HepG2 (cell line): ENCODE measurements around the gene IDH3A. TPM values are rescaled to one million over a fixed set of nuclear protein-coding genes. Genes with fewer than 3 reads are reported as not detected.

ENCODE experiments used
- CHCHD3 ChIP-seq: sonication (generic); formaldehyde crosslinking; IDR thresholded peaks from 2 replicates; pipeline ENCODE4 v1.8.0; 2022; ENCODE audit warnings: mild to moderate bottlenecking, missing genetic modification reagents, moderate library complexity
- EED ChIP-seq: sonication (generic); formaldehyde crosslinking; IDR thresholded peaks from 2 replicates; pipeline ENCODE4 v1.5.0; 2020; ENCODE audit warnings: mild to moderate bottlenecking, missing genetic modification reagents
- FOXC1 ChIP-seq: sonication (generic); formaldehyde crosslinking; IDR thresholded peaks from 2 replicates; pipeline ENCODE4 v1.8.0; 2022; ENCODE audit warnings: mild to moderate bottlenecking, missing genetic modification reagents, borderline replicate concordance
- FOXK2 ChIP-seq: fragments of 450-650 bp; IDR thresholded peaks from 2 replicates; pipeline ENCODE4 v1.6.1; 2016
- KMT2B ChIP-seq: IDR thresholded peaks from 2 replicates; pipeline ENCODE4 v1.6.1; 2016; ENCODE audit warnings: missing genetic modification reagents, missing compliant biosample characterization
- MTERF4 ChIP-seq: sonication (generic); formaldehyde crosslinking; IDR thresholded peaks from 2 replicates; pipeline ENCODE4 v1.8.0; 2023; ENCODE audit warnings: mild to moderate bottlenecking, missing genetic modification reagents
- MTF2 ChIP-seq: sonication (generic); formaldehyde crosslinking; IDR thresholded peaks from 2 replicates; pipeline ENCODE4 v1.5.0; 2020; ENCODE audit warnings: missing genetic modification reagents, borderline replicate concordance
- RARA ChIP-seq: IDR thresholded peaks from 2 replicates; pipeline ENCODE4 v1.6.1; 2016; ENCODE audit warnings: missing genetic modification reagents, missing compliant biosample characterization
- RNF2 ChIP-seq: fragments of 450-650 bp; conservative IDR thresholded peaks from 2 replicates; pipeline ENCODE4 v1.6.1; 2016; ENCODE audit warnings: low read depth
- RXRA ChIP-seq: sonication (generic); formaldehyde crosslinking; IDR thresholded peaks from 2 replicates; pipeline ENCODE4 v1.5.1; 2020; ENCODE audit warnings: missing genetic modification reagents
- SMAD1 ChIP-seq: sonication (generic); formaldehyde crosslinking; IDR thresholded peaks from 2 replicates; pipeline ENCODE4 v1.4.0; 2020; ENCODE audit warnings: missing genetic modification reagents, low read depth, mild to moderate bottlenecking, borderline replicate concordance
- SSRP1 ChIP-seq: IDR thresholded peaks from 2 replicates; pipeline ENCODE4 v1.6.1; 2016; ENCODE audit warnings: control low read depth
- TBL1XR1 ChIP-seq: fragments of 150-350 bp; IDR thresholded peaks from 2 replicates; pipeline ENCODE4 v1.6.1; 2014; ENCODE audit warnings: borderline replicate concordance, low read length; ENCODE audit not compliant: partially characterized antibody
- TBX2 ChIP-seq: sonication (generic); formaldehyde crosslinking; IDR thresholded peaks from 2 replicates; pipeline ENCODE4 v1.5.0; 2020; ENCODE audit warnings: missing genetic modification reagents, mild to moderate bottlenecking, borderline replicate concordance
- ZBTB10 ChIP-seq: sonication (generic); formaldehyde crosslinking; IDR thresholded peaks from 2 replicates; pipeline ENCODE4 v1.4.0; 2020; ENCODE audit warnings: missing genetic modification reagents, borderline replicate concordance
- ZFAT ChIP-seq: sonication (generic); formaldehyde crosslinking; conservative IDR thresholded peaks from 2 replicates; pipeline ENCODE4 v1.8.1; 2023; ENCODE audit warnings: missing genetic modification reagents, inconsistent platforms
- ZFX ChIP-seq: sonication (generic); formaldehyde crosslinking; IDR thresholded peaks from 2 replicates; pipeline ENCODE4 v1.4.0; 2020; ENCODE audit warnings: mild to moderate bottlenecking, low read depth, missing genetic modification reagents, moderate library complexity
- ZNF101 ChIP-seq: sonication (generic); formaldehyde crosslinking; IDR thresholded peaks from 2 replicates; pipeline ENCODE4 v1.4.0; 2020; ENCODE audit warnings: mild to moderate bottlenecking, low read depth, missing genetic modification reagents, borderline replicate concordance
- ZNF572 ChIP-seq: sonication (generic); formaldehyde crosslinking; IDR thresholded peaks from 2 replicates; pipeline ENCODE4 v1.5.1; 2020; ENCODE audit warnings: mild to moderate bottlenecking, missing genetic modification reagents
- ZNF747 ChIP-seq: sonication (generic); formaldehyde crosslinking; IDR thresholded peaks from 2 replicates; pipeline ENCODE4 v1.8.1; 2023; ENCODE audit warnings: missing genetic modification reagents, mild to moderate bottlenecking, borderline replicate concordance
- ZNF784 ChIP-seq: sonication (generic); formaldehyde crosslinking; IDR thresholded peaks from 2 replicates; pipeline ENCODE4 v1.5.1; 2020; ENCODE audit warnings: missing genetic modification reagents, mild to moderate bottlenecking, borderline replicate concordance
- ZSCAN31 ChIP-seq: sonication (generic); formaldehyde crosslinking; IDR thresholded peaks from 2 replicates; pipeline ENCODE4 v1.5.0; 2020; ENCODE audit warnings: low read depth, mild to moderate bottlenecking, missing genetic modification reagents
- polyA plus RNA-seq, 8 experiments: library from polyadenylated mRNA; depleted of rRNA in 3 of 8; stranded (reverse) in 7 of 8; unstranded in 1 of 8; fragments of >200 nt; fragmentation: Illumina TruSeq in 4 of 8; extraction: Trizol in 4 of 8; gene quantifications; 2 replicates each; pipeline versions ENCODE4 v1.2.1 to v1.2.3, GENCODE V29; 2011 to 2016; ENCODE audit warnings: low read depth in 4 of 8, missing spikeins in 1 of 8, mixed read lengths in 1 of 8; ENCODE audit not compliant: insufficient read depth in 1 of 8
- total RNA-seq, 5 experiments: library from RNA; depleted of rRNA; stranded (reverse); fragments of >200 nt; fragmentation: Illumina TruSeq; extraction: Trizol; gene quantifications; 2 replicates each; pipeline ENCODE4 v1.2.3, GENCODE V29; 2016; ENCODE audit warnings: low read depth in 1 of 5
- TF ChIP-seq, protein P1 (sequence below): sonication (generic); formaldehyde crosslinking; IDR thresholded peaks from 2 replicates; pipeline ENCODE4 v1.5.0; 2020; ENCODE audit warnings: mild to moderate bottlenecking, missing genetic modification reagents

The IDH3A gene
- total and polyA plus RNA-seq, 2 of the 13 experiments (the other 11 are each of a cell fraction or from before 2014, with no cell fraction given) = 40.7 to 50.7 TPM

- TF ChIP-seq, protein P1, sequence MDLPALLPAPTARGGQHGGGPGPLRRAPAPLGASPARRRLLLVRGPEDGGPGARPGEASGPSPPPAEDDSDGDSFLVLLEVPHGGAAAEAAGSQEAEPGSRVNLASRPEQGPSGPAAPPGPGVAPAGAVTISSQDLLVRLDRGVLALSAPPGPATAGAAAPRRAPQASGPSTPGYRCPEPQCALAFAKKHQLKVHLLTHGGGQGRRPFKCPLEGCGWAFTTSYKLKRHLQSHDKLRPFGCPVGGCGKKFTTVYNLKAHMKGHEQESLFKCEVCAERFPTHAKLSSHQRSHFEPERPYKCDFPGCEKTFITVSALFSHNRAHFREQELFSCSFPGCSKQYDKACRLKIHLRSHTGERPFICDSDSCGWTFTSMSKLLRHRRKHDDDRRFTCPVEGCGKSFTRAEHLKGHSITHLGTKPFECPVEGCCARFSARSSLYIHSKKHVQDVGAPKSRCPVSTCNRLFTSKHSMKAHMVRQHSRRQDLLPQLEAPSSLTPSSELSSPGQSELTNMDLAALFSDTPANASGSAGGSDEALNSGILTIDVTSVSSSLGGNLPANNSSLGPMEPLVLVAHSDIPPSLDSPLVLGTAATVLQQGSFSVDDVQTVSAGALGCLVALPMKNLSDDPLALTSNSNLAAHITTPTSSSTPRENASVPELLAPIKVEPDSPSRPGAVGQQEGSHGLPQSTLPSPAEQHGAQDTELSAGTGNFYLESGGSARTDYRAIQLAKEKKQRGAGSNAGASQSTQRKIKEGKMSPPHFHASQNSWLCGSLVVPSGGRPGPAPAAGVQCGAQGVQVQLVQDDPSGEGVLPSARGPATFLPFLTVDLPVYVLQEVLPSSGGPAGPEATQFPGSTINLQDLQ (CRISPR knock-in tag) = no peak
- TF ChIP-seq FOXK2 (no peak), FOXC1 (CRISPR knock-in tag) (peak; percentile 59; the same call in 1 of the 2 replicates), TBL1XR1 (no peak), ZSCAN31 (CRISPR knock-in tag) (0 out of 2 replicates have a peak, but pooled peaks have one; percentile 6), RXRA (no peak), RARA (no peak), EED (no peak), SMAD1 (CRISPR knock-in tag) (no peak), ZNF784 (CRISPR knock-in tag) (no peak), MTERF4 (CRISPR knock-in tag) (no peak), TBX2 (CRISPR knock-in tag) (peak; percentile 41; the same call in 1 of the 2 replicates), ZNF101 (CRISPR knock-in tag) (no peak), ZNF747 (CRISPR knock-in tag) (no peak), ZFX (CRISPR knock-in tag) (no peak), RNF2 (no peak), SSRP1 (CRISPR knock-in tag) (no peak), ZFAT (CRISPR knock-in tag) (no peak), KMT2B (CRISPR knock-in tag) (0 out of 2 replicates have a peak, but pooled peaks have one; percentile 10), ZBTB10 (no peak), MTF2 (peak; percentile 31; the same call in 1 of the 2 replicates), CHCHD3 (CRISPR knock-in tag) (no peak), ZNF572 (no peak)
Observed at GRCh38 chr15:78149805-78150751, 916 bp downstream of the IDH3A start (continued).
